ENCODE data around the gene LOXL4. TPM values are rescaled to one million over a fixed set of nuclear protein-coding genes. Genes with fewer than 3 reads are reported as not detected.

The LOXL4 gene
- total and polyA plus RNA-seq, 2 donors (not counting 1 experiment from before 2014, with no cell fraction given) = 0.12 TPM; not detected in 1

DNA sequence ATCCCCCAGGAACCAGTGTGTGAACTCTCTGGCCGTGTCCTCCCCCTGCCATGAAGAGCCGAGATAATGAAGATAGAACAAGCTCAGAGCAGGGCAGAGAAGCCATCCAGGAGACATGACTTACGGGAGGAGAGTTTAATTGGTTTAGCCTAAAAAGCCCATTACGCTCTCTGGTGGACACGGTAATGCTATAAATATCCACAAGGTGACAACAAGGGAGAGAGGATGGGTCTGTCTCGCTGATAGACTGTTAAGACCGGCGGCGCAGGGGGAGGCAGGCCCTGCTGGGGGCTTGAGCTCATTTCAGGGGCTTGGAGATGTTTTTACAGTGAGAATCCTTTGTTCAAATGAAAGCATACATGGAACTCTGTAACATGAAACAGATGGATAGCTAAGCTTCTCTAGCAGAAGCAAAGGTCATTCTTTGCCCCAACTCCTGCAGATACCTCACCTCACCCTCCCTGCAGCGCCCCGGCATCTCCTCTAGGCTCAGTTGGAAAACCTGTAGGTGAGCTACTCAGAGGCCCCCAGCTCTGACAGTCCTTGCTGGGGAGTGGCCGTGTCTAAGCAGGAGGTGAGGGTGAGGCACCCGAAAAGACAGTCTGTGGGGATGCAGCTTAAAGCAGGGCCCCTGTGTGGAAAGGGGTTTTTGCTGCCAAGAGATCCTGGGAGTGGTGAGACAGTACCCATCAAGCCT lies 40.8 kb upstream of the LOXL4 start:
- DNase-seq (no peak), ATAC-seq (ENCODE audit: low read depth) (no peak)
- H3K27me3 Mint-ChIP-seq = peaks cover 33% of the 10 kb centered on the region
- POLR2A ChIA-PET = no interaction called here
- Histone ChIP-seq H3K9ac (ENCODE audit: low read length) (no peak overlapping the region), H3K79me2 (ENCODE audit: control insufficient read depth, insufficient read depth, low read length) (no peaks in the 10 kb centered on the region), H3K9me3 (ENCODE audit: control extremely low read depth in 1 of 3, control insufficient read depth in 2 of 3, insufficient read depth in 1 of 3, low read length in 2 of 3) (peaks cover 0 to 8% (median 0%) of the 10 kb centered on the region in 3 donors), H4K20me1 (ENCODE audit: control insufficient read depth, insufficient read depth, low read length, poor library complexity, severe bottlenecking) (no peaks in the 10 kb centered on the region), H3K4me2 (replicated peaks; ENCODE audit: low read depth, low read length, poor library complexity, severe bottlenecking) (peak overlapping the region; percentile 44), H3K27ac (ENCODE audit: low read length in 2 of 2) (no peak overlapping the region), H3K36me3 (replicated peaks in 1 of 2; ENCODE audit: control extremely low read depth in 1 of 2, control insufficient read depth in 1 of 2, extremely low read depth in 1 of 2, insufficient read depth in 2 of 2, low read length in 1 of 2) (no peaks in the 10 kb centered on the region), H2AFZ (ENCODE audit: insufficient read depth, low read depth, low read length, poor library complexity, severe bottlenecking) (peak overlapping the region; percentile 46), H3K4me1 (ENCODE audit: control insufficient read depth in 2 of 2, insufficient read depth in 2 of 2, low read length in 2 of 2) (peaks cover 6 to 8% of the 10 kb centered on the region in 2 donors), H3K4me3 (ENCODE audit: control extremely low read depth in 1 of 5, extremely low read depth in 1 of 5, insufficient read depth in 1 of 5, low read depth in 2 of 5, low read length in 4 of 5) (no peak overlapping the region), H3K27me3 (replicated peaks in 1 of 4; ENCODE audit: control extremely low read depth in 1 of 4, control insufficient read depth in 3 of 4, insufficient read depth in 4 of 4, low read length in 3 of 4) (peaks cover 0 to 26% (median 5%) of the 10 kb centered on the region in 4 experiments)
- H3K9me3 Mint-ChIP-seq (ENCODE audit: insufficient read depth) = no peaks in the 10 kb centered on the region
- CTCF ChIA-PET = interaction anchor here (0.8 to 1.5 kb wide), 6 partner anchors 9 to 518 kb away, joined by 3 to 9 read pairs (median 4); no protein-coding TSS in a partner anchor
- peak overlapping the region; percentile 58 for H3K4me3 Mint-ChIP-seq
- no peak overlapping the region for H3K27ac Mint-ChIP-seq
- intact Hi-C loops (cut with micrococcal nuclease) = loop anchor here (2.0 kb wide), 1 partner anchor 138 kb away; no protein-coding TSS in a partner anchor
- peaks cover 7% of the 10 kb centered on the region for H3K4me1 Mint-ChIP-seq
- TF ChIP-seq, protein P1, sequence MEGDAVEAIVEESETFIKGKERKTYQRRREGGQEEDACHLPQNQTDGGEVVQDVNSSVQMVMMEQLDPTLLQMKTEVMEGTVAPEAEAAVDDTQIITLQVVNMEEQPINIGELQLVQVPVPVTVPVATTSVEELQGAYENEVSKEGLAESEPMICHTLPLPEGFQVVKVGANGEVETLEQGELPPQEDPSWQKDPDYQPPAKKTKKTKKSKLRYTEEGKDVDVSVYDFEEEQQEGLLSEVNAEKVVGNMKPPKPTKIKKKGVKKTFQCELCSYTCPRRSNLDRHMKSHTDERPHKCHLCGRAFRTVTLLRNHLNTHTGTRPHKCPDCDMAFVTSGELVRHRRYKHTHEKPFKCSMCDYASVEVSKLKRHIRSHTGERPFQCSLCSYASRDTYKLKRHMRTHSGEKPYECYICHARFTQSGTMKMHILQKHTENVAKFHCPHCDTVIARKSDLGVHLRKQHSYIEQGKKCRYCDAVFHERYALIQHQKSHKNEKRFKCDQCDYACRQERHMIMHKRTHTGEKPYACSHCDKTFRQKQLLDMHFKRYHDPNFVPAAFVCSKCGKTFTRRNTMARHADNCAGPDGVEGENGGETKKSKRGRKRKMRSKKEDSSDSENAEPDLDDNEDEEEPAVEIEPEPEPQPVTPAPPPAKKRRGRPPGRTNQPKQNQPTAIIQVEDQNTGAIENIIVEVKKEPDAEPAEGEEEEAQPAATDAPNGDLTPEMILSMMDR (IDR thresholded peaks at IDR 0.05) = no peak
- no peak for TF ChIP-seq EZH2 (IDR thresholded peaks at IDR 0.05; ENCODE audit: borderline replicate concordance, insufficient read depth, low read depth, low read length, poor library complexity, severe bottlenecking)
- WGBS (ENCODE audit: insufficient coverage) = 75% methylated on average over 12 of the region's 13 CpGs

DNA sequence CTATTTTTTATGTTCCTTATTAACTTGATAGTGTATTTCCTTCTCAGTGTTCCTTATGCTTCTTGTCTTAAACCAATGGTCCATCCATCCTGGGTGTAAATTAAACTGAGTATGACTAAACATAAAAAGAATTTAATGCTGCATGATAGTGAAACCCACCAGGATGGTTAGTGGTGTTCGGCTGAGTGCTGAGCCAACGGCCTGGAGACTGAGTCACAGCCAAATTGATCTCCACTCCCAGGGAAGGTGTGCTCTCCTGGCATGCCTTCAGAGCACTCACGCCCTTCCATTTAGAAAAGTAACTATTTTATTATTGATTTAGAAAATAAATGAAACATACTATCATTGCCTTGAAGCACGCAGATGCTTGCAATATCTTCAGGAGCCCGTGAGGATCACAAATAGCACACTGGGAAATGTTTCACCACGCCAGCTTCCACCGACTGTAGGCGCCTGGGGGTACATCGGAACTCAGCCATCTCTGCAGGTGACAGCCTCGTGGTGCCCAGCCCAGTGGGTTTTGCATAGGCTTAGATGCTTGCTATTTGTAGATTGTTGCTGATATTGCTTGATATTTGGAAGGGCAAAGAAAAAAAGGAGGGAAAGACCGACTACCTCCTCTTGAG lies 40.0 kb upstream of the LOXL4 start:
- H3K27ac Mint-ChIP-seq = no peak overlapping the region
- no peak for ATAC-seq (ENCODE audit: low read depth)
- H3K36me3 ChIP-seq (replicated peaks in 1 of 2; ENCODE audit: control extremely low read depth in 1 of 2, control insufficient read depth in 1 of 2, extremely low read depth in 1 of 2, insufficient read depth in 2 of 2, low read length in 1 of 2) = no peaks in the 10 kb centered on the region
- no peak overlapping the region for H3K9ac ChIP-seq (ENCODE audit: low read length)
- H3K4me3 Mint-ChIP-seq = no peak overlapping the region
- 93% methylated on average over 7 of the region's 11 CpGs for WGBS (ENCODE audit: insufficient coverage)
- POLR2A ChIA-PET = no interaction called here
- H3K4me1 Mint-ChIP-seq = peaks cover 7% of the 10 kb centered on the region
- intact Hi-C loops (cut with micrococcal nuclease) = loop anchor here (2.0 kb wide), 1 partner anchor 137 kb away; no protein-coding TSS in a partner anchor
- no peak overlapping the region for H2AFZ ChIP-seq (ENCODE audit: insufficient read depth, low read depth, low read length, poor library complexity, severe bottlenecking)
- peaks cover 0 to 30% (median 5%) of the 10 kb centered on the region in 4 experiments for H3K27me3 ChIP-seq (replicated peaks in 1 of 4; ENCODE audit: control extremely low read depth in 1 of 4, control insufficient read depth in 3 of 4, insufficient read depth in 4 of 4, low read length in 3 of 4)
- H3K4me1 ChIP-seq (ENCODE audit: control insufficient read depth in 2 of 2, insufficient read depth in 2 of 2, low read length in 2 of 2) = peaks cover 6 to 8% of the 10 kb centered on the region in 2 donors
- TF ChIP-seq, protein P1 (IDR thresholded peaks at IDR 0.05) = no peak
- TF ChIP-seq EZH2 (IDR thresholded peaks at IDR 0.05; ENCODE audit: borderline replicate concordance, insufficient read depth, low read depth, low read length, poor library complexity, severe bottlenecking) = no peak
- H3K79me2 ChIP-seq (ENCODE audit: control insufficient read depth, insufficient read depth, low read length) = no peaks in the 10 kb centered on the region
- H3K27ac ChIP-seq (ENCODE audit: low read length in 2 of 2) = no peak overlapping the region
- CTCF ChIA-PET = no interaction called here
- peaks cover 33% of the 10 kb centered on the region for H3K27me3 Mint-ChIP-seq
- no peaks in the 10 kb centered on the region for H3K9me3 Mint-ChIP-seq (ENCODE audit: insufficient read depth)
- no peak for DNase-seq
- H3K9me3 ChIP-seq (ENCODE audit: control extremely low read depth in 1 of 3, control insufficient read depth in 2 of 3, insufficient read depth in 1 of 3, low read length in 2 of 3) = peaks cover 0 to 8% (median 0%) of the 10 kb centered on the region in 3 donors
- H3K4me2 ChIP-seq (replicated peaks; ENCODE audit: low read depth, low read length, poor library complexity, severe bottlenecking) = no peak overlapping the region
- no peaks in the 10 kb centered on the region for H4K20me1 ChIP-seq (ENCODE audit: control insufficient read depth, insufficient read depth, low read length, poor library complexity, severe bottlenecking)
- no peak overlapping the region for H3K4me3 ChIP-seq (ENCODE audit: control extremely low read depth in 1 of 5, extremely low read depth in 1 of 5, insufficient read depth in 1 of 5, low read depth in 2 of 5, low read length in 4 of 5)

Measured in B cell (primary cell).